SHP77 treated with DMSO at 0.1 percent for 48 hours (cell line): Measurements from ENCODE around the gene RAMP1.
"Not testable (repeated sequence)": the region's sequence is repeated elsewhere in the genome, so short reads cannot be mapped to it uniquely, and the experiment has no call there.

Experiments used
- DNase-seq: peaks from one replicate; lab custom pipeline; 2025; lab: John Stamatoyannopoulos, UW

RAMP1 gene

DNA sequence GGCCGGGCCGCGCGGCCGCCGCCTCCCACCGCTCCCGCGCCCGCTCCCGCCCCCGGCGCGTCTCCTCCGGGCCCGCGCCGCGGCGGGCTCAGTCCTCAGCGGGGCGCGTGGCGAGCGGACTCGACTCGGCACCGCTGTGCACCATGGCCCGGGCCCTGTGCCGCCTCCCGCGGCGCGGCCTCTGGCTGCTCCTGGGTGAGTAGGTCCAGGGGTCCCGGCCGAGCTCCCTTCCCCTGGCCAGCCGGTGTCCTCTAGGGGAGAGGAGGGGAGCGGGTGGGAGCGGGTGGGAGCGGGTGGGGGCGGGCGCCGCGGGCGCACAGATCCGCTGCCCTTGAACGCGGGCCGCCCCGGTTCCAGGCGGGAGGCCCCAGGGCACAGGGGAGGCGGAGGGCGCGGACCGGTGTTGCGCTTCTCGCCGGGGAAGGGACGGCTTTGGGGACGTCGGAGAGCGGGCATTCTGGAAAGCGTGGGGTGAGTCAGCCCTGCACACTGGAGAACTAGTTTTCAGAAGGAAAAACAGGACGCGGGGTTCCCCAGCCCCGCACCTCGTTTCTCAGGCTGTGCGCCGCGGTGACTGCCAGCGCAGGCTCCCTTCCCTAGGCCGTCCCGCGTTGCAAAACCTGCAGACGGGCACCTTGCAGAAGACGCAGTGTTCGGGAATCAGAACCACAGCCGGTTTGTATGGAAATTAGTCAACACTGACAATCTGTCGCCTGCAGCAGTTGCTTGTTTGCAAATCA lies at the start of gene RAMP1:
RAMP1 (plus strand) TSS at position 91 of the 740 bp plus-strand sequence; CDS start at position 144, 53 bp downstream.
- no peak for DNase-seq

DNA sequence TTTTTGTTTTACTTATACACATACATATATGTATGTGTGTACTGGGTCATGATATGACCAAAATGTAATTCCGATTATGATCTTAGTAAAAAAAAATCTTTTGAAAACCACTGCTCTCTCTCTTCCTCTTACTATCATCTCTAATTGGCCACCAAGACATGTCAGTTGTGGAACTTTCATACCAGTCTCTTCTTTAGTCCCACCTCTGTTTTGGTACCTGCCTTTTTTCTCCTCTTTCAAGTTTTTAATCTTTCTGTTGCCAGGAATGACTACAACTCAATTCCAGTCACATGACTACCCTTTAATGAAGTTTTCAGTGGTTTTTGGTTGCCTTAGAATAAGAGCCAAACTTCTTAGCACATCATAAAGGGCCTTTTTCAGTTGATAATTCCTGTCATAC lies 43.8 kb upstream of the RAMP1 start:
- DNase-seq, result no peak

DNA sequence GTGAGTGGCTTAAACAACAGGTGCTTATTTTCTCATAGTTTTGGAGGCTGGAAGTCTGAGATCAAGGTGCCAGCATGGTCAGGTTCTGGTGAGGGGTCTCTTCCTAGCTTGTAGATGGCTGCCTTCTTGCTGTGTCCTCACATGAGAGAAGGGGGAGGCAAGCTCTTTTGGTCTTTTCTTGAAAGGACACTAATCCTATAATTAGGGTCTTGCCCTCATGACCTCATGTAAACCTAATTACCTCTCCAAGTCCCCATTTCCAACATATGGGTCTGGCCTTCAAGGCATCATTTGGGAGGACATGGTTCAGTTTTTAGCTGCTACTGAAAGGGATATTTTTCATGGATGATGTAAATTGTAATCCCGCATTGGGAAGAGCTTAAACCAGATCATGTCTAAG lies 42.9 kb upstream of the RAMP1 start:
- no peak for DNase-seq

DNA sequence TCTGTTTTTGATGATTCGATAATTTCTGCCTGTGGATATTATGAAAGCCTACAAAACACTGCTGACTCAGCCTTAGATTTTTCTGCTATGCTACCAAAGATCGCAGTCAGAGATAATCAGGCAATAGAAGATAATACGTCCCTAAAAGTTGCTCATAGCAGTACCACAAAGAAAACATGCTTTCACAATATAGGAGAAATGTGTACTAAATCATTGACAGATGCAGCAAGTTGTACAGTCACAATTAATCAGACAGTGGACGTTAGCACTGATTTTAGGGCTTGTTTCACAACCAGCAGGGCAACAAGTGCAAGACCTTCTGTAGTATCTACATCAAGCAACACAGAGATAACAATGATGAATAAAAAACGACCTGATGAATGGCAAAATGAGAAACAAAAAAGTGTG lies 41.4 kb upstream of the RAMP1 start:
- no peak for DNase-seq

DNA sequence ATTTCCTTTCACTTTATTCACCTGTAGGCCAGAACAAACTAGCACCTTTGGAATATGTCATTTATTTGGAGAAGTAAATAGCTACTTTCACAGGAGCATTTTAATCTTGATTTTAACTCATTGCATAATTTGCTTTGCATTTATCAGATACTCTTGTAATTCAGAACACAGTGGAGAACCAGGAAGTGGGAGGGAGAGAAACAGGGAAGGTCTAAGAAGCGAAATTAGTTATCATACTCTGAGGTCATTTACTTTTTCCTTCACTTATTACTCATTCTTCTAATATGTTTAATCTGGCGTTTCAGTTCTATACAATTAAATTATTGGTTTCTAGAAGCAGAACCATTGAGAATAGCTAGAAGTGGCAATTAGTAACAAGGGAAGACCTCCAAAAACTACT lies 40.2 kb upstream of the RAMP1 start:
- no peak for DNase-seq

DNA sequence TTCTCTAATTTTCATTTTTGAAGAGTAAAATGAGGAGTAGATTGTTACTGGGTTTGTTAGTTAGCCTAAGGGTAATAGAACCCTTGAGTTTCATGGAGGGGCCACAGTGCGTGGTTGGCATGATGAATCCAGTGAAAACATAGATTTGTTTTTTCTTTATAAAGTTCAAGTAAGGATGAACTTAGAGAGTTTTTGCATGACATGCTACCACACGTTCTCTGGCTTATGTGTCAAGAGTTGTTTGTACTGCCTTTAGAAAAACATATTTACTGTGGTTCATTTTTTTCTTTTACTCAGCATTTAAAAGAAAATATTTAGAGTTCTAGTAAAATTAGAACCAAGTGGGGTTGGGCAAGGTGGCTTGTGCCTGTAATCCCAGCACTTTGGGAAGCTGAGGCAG lies 39.0 kb upstream of the RAMP1 start:
- no peak for DNase-seq

DNA sequence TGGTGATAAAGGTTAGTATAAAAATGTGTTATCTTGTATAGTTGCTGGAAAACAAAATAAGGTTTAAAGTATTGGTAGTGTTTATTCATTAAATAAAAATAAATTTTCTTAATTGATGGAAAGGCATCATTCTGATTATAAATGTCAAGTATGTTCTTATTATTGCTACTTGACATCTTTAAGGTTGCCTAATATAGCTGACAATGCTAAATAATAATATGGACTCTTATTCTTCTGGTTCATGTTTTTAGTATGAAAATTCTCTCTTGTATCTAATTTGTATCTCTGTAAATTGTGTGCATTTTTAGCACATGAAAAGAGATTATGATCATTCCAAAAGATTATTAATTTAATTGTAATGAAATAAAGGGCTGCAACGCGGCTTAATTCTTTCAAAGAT lies 35.9 kb upstream of the RAMP1 start:
- no peak for DNase-seq

DNA sequence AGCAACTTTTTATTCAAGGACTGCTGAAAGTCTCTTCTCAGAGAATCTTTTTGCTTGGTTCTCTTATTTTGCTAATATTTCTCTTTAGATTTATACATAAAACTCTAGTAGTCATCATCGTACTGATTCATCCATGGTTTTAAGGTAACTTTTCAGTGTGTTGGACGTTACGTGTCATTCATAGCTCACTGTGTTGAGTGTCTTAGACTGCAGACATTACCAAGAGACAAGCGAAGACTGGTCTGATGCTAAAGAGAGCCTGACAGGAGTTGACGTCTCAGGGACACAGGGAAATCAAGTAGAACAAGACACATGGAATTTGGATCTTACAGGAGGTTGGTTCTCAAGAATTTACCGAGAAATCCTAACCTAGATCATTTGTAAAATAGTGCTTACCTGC lies 35.3 kb upstream of the RAMP1 start:
- DNase-seq, result no peak

DNA sequence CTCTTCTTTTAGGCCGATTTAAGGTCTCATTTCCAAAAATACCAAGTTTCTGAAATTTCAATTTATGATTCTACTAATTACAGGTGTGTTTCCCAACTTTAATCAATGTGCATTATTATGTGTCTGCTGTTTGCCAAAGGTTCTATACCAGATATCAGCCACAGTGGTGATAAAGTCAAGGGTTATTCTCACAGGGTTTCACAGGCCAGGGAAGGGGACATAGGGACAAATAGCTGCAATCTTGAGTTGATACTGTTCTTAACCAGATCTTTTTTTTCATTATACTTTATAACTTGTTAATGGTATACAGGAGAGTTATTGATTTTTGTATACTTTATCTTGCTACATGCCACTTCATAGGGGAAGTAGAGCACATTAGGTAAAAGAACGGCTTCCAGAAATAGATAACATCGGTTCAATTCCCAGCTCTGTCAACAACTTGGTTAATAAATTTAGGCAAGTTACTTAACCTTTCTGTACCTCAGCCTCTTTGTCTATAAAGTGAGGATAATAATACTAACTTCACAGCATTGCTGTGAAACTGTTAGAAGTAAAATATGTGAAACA lies 31.9 kb upstream of the RAMP1 start:
- no peak for DNase-seq

DNA sequence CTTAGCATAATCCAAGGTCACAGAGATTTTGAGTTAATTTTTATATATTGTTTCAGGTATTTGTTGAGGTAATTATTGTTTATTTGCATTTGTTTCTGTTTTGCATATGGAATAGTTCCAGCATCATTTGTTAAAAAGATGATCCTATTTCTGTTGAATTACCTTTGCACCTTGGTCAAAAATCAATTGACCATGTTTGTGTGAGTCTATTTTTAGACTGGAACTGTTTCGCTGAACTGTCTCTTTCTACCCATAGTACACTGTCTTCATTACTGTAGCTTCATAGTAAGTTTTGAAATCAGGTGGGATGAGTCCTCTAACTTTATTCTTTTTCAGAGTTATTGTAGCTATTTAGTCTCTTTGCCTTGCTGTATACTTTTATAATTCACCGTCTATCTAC lies 28.9 kb upstream of the RAMP1 start:
- DNase-seq, result no peak

DNA sequence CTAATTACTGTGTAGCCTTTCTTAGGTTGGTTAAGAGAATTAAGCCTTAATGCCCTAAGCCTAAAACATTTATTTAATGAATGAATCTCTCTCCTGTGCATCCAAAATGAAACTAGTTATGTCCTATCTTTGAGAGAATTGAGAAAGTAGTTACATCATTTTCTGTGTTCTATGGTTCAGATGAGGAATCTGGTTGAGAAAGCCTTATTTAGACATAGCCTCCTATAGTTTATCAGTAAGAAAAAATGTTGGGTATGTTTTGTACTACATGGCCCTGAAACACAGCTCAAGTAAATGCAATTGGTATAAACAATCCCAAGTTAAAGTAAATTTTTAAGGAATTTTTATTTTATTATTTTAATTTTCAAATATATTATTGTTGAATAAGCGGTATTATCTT lies 25.9 kb upstream of the RAMP1 start:
- DNase-seq, result no peak

DNA sequence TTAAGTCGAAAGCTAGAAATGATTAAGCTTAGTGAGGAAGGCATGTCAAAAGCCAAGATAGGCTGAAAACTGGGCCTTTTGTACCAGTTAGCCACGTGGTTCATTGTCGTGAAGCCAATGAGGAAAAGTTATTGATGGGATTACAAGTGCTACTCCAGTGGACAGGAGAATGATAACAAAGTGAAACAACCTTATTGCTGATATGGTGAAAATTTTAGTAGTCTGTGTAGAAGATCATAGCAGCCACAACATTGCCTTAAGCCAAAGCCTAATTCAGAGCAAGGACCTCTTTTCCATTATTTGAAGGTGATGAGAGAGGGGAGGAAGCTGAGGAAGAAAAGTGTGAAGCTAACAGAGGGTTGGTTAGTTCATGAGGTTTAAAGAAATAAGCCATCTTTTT lies 24.1 kb upstream of the RAMP1 start:
- no peak for DNase-seq

DNA sequence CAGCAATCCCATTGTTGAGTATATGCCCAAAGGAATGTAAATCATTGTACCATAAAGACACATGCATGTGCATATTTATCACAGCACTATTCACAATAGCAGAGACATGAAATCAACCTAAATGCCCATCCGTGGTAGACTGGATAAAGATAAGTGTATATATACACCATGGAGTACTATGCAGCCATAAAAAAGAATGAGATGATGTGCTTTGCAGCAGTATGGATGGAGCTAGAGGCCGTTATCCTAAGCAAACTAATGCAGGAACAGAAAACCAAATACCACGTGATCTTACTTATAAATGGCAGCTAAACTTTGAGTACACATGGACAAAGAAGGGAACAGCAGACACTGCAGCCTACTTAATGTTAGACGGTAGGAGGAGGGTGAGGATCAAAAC lies 18.4 kb upstream of the RAMP1 start:
- DNase-seq, result no peak

DNA sequence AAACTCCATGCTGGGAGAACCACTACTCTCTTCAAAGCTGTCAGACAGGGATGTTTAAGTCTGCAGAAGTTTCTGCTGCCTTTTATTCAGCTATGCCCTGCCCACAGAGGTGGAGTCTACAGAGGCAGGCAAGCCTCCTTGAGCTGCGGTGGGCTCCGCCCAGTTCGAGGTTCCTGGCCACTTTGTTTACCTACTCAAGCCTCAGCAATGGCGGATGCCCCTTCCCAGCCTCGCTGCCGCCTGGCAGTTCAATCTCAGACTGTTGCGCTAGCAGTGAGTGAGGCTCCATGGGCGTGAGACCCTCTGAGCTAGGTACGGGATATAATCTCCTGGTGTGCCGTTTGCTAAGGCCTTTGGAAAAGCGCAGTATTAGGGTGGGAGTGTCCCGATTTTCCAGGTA lies 10.5 kb upstream of the RAMP1 start:
- DNase-seq, result not testable (repeated sequence)

DNA sequence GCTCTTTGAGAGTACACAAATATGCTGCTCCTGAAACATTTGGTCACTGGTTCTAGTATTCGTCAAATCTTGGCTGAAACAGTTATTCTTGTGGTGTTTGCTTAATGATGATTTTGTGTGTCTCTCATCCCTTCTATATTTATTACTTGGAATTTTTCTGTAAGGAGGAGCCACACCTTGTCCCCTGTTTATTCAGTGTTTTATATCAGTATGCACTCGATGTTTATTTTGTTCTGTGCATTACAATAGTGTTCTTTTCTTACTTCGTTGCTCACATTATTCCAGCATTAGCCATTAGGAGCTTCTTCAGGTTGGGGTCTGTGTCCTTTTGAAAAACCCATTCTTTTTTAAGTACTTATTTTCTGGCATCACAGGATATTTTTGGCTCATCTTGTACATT lies 5.1 kb upstream of the RAMP1 start:
- no peak for DNase-seq

DNA sequence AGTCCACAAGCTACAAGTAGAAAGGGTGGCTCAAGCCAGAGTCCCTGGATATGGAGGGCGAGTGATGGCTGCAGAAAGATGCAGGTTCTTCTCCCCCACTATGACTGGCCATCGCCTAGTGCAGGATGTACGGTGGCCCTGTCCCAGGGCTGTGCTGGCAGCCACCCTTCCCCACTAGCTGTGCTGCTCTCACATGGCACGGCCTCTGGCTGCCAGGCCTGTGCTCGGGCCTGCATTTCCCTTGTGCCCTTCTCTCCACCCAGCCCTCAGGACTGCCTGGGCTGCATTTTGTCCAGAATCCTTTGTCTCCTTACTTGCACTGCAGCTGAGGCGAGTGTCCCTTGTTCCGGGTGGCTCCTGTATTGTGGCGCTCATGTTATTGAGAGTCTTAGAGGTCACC lies 1.6 kb upstream of the RAMP1 start:
- no peak for DNase-seq

DNA sequence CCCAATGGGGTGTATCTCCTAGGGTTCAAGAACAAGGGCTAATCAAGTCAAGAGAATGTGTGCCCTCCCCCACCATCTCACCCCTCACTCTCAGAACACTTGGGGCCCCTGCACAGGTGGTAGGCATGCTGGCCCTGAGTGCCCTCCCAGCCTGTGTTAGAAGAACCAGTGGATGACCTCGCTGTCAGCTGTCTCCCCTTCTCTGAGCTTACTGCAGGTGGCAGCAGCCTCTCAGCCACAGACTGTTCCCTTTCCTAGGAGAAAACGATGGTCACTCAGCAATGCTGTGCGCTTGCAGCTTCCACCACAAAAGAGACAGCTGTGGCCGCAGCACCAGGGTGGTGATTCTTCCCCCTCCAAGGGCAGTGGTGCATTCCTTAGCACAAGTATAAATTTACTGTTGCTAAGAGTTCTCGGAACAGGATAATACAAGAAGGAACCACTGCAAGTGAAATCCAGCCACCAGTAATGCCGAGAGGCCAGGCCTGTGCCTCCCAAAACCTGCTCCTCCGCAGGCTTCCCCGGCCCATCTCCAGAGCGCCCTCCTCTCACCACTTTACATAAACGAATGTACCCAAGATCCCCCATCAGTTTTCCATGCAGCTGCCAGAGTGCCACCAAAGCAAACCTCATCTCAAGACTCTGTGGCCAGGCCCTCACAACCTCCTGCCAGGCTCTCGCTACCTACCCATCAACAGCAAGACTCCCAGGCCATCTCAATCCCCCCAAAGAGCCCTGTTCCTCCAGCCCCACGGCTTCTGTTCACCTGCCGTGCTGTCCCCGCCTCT lies 935 bp upstream of the RAMP1 start:
- peak; percentile 70 for DNase-seq

DNA sequence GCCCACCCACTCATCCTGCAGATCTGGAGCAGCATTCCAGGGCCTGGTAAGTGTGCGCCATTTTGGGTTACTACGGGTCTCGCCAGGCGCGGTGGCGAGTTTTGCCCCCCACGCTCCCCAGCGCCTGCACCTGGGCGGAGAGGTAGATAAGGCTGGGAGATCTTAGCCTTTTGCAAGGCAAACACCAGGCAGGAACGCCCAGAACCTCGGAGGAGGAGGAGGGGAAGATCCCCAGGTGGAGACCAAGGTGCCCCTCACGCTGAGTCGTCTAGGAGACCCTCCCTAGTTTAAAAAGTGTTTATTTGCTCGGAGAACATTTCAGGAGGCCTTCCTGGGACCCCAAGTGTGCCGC lies 365 bp upstream of the RAMP1 start:
- DNase-seq, result no peak

DNA sequence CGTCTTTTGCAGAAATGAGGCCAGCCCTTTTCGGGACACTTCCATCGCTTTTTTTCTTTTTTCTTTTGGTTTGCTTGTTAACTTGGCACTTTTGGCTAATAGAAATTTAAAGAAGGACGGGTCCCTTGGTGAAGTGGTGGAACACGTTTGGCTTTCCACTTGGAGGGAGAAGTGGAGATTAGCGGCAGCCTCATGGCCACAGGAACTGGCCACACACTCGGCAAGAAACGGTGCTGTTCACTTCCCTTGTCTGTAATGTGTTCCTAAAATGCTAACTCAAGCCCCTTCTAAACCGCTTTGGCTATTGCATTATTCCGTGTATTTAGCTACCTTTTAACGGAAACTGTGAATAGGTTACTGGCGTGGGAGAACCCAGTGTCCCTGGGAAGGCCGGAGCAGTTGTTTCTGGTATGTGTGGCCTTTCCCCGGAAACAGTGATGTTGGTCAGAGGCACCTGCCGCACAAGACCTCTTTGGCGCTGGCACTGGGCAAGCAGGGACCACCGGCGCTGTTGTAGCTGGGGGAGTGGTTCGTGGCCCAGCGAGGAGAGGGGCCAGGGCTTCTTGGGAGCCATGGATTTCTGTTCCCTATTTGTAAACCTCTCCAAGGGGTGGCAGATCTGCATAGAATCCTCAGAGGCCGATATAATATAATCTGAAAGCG lies 981 bp downstream of the RAMP1 start:
- no peak for DNase-seq

DNA sequence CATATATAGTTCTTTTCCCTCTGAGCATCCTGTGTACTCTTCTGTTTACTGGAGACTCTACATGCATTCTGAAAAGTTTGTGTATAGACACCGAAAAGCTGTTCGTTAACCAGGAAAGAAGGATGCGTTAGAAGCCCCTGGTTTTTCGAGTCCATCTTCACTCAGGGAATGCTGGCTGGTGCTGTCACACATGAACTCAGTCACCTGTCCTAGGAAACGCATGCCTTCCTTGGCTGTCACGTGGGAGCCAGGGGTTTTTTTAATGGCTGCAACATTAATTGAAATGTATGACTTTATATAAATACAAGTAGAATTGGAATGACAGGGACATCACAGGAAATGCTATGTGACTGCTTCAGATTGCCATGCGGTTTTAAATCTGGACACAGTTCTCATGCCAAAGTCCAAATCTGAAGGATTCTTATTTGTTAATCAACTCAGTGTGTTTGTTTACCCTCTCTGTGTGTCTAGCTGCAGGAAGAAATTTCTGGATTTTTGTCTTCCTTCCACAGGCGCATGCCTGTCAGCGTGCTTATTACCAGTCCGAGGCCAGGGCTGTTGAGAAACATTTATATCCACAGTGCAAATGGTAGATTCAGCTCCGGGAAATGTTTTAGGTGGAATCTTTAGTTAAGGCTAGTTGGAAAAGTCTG lies 2.6 kb downstream of the RAMP1 start:
- DNase-seq, result no peak

DNA sequence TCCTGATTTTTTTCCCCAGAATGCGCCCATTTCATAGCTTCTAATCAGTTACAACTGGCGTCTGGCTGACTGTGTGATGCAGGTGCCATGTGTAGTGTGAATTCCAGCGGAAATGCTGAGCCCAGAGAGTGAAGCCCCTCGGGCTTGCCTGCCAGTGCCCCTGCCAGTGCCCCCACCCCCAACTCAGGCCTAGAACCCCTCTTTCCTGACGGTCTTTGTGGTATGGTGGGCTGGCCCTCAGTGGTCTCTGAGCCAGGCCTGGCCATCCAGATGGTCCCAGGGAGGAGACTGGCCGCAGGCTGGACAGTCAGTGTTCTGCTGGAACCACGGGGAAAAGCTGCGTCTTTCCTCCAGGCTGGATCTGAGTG lies 3.1 kb downstream of the RAMP1 start:
- DNase-seq, result no peak

DNA sequence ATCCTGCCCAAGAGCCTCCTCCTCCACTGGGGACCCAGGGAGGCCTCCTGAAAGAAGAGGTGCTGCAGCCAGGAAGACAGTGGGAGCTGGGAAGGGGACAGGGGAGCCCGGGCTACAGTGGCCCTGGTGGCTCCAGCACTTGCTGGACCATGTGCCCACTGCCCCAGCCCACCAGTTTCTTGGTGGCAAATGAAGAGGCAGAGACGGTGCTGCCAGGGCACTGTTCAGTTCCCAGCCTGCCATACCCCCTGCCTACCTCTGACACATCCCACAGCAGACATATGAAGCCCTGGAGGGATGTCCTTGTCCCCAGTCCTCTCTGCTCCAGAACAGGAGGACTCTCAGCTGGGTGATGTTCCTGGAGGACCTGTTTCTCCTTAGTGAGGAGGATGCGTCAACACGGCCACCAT lies 3.7 kb downstream of the RAMP1 start:
- DNase-seq, result no peak
